ENCODE measurements around the gene FANCI. TPM values are rescaled to one million over a fixed set of nuclear protein-coding genes. Genes with fewer than 3 reads are reported as not detected.

The FANCI gene
- total and polyA plus RNA-seq, 10 donors = 4.4 to 19.4 (median 13.7) TPM

- TF ChIP-seq POLR2A (IDR thresholded peaks at IDR 0.05) (no peak), POLR2AphosphoS5 (IDR thresholded peaks at IDR 0.05) (no peak)
- TF ChIP-seq, protein P1, sequence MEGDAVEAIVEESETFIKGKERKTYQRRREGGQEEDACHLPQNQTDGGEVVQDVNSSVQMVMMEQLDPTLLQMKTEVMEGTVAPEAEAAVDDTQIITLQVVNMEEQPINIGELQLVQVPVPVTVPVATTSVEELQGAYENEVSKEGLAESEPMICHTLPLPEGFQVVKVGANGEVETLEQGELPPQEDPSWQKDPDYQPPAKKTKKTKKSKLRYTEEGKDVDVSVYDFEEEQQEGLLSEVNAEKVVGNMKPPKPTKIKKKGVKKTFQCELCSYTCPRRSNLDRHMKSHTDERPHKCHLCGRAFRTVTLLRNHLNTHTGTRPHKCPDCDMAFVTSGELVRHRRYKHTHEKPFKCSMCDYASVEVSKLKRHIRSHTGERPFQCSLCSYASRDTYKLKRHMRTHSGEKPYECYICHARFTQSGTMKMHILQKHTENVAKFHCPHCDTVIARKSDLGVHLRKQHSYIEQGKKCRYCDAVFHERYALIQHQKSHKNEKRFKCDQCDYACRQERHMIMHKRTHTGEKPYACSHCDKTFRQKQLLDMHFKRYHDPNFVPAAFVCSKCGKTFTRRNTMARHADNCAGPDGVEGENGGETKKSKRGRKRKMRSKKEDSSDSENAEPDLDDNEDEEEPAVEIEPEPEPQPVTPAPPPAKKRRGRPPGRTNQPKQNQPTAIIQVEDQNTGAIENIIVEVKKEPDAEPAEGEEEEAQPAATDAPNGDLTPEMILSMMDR (IDR thresholded peaks at IDR 0.05 in 8 of 11, conservative IDR thresholded peaks at IDR 0.05 in 3 of 11) = no peak
- intact Hi-C loops (cut with DNase I; ENCODE audit: low total_unique reads) = no loop called here
- Histone ChIP-seq H3K4me3 (peak overlapping the region in 1 of 8 donors; percentile 32), H3K4me1 (peaks cover 46 to 82% (median 67%) of the 10 kb centered on the region in 6 donors), H3K27me3 (replicated peaks in 1 of 7) (no peaks in the 10 kb centered on the region), H3K9me3 (no peaks in the 10 kb centered on the region), H3K36me3 (peaks cover 5 to 76% (median 69%) of the 10 kb centered on the region in 6 donors), H3K27ac (peak overlapping the region in 1 of 8 donors; percentile 71)
- no peak for DNase-seq
- 74 to 82% (median 75%) methylated on average over 7 of the region's 7 CpGs for whole genome bisulfite sequencing, 5 donors
These were observed 87.3 kb downstream of the FANCI start for GRCh38 chr15:89330881-89331595.

DNA sequence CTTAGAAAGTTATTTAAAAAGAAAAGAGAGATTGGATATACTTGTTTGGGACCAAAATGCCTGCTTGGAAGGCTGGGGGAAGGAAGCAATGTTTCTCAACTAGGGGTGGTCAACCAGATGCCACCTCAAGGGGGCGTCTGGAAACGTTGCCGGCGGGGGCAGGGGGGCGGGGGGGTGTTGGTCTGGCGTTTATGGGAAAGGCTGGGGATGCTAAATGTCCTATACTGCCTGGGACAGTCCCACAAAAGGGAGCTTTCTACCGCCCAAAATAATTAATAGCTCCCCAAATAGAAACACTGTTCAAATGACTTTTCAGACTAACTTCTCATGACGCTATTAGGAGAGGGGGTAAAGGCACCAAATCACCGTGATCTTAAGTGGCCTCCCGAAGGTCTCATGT is 88.7 kb downstream of the FANCI start:
- Histone ChIP-seq H3K4me1 (peaks cover 46 to 79% (median 67%) of the 10 kb centered on the region in 6 donors), H3K9me3 (no peaks in the 10 kb centered on the region), H3K27ac (no peak overlapping the region), H3K27me3 (replicated peaks in 1 of 7) (no peaks in the 10 kb centered on the region), H3K36me3 (peaks cover 0 to 62% (median 55%) of the 10 kb centered on the region in 6 donors), H3K4me3 (peak overlapping the region in 4 of 8 donors; percentile 82 to 88 (median 84))
- 21 to 32% (median 28%) methylated on average over 10 of the region's 10 CpGs for WGBS, 5 donors
- DNase-seq = no peak
- intact Hi-C loops (cut with DNase I; ENCODE audit: low total_unique reads) = no loop called here
- TF ChIP-seq, protein P1 (IDR thresholded peaks at IDR 0.05 in 8 of 11, conservative IDR thresholded peaks at IDR 0.05 in 3 of 11) = peak in 5 of 11 experiments; percentile 31 to 53 (median 42)
- TF ChIP-seq POLR2A (IDR thresholded peaks at IDR 0.05) (no peak), POLR2AphosphoS5 (IDR thresholded peaks at IDR 0.05) (no peak)

- DNase-seq = peak; percentile 86
- intact Hi-C loops (cut with DNase I; ENCODE audit: low total_unique reads) = no loop called here
- Histone ChIP-seq H3K9me3 (no peaks in the 10 kb centered on the region), H3K36me3 (peaks cover 0 to 54% (median 48%) of the 10 kb centered on the region in 6 donors), H3K27me3 (replicated peaks in 1 of 7) (no peaks in the 10 kb centered on the region), H3K27ac (peak overlapping the region in 3 of 8 donors; percentile 96 to 98 (median 97)), H3K4me3 (peak overlapping the region; percentile 78 to 95 (median 84)), H3K4me1 (peaks cover 46 to 73% (median 65%) of the 10 kb centered on the region in 6 donors)
- 87 to 93% (median 92%) methylated on average over 21 to 57 of the region's 57 CpGs for WGBS, 5 donors
- TF ChIP-seq POLR2A (IDR thresholded peaks at IDR 0.05) (no peak), POLR2AphosphoS5 (IDR thresholded peaks at IDR 0.05) (no peak)
- TF ChIP-seq, protein P1 (IDR thresholded peaks at IDR 0.05 in 8 of 11, conservative IDR thresholded peaks at IDR 0.05 in 3 of 11) = no peak
These were observed 89.5 kb downstream of the FANCI start for GRCh38 chr15:89333011-89333860.
